ENCODE measurements around the gene AGO1. TPM values are rescaled to one million over a fixed set of nuclear protein-coding genes. Genes with fewer than 3 reads are reported as not detected.

Gene AGO1
- total and polyA plus RNA-seq, 2 of the 13 experiments (the other 11 are each of a cell fraction or from before 2014, with no cell fraction given), result 9.2 to 18.6 TPM

GRCh38 chr1:35887508-35887907 lies 4.5 kb downstream of the AGO1 start:
- CTCF ChIA-PET (ENCODE audit: low intra/inter-chr PET ratio, low total read pairs), result no interaction called here
- no peak for DNase-seq (ENCODE audit: low spot score)
- POLR2A ChIA-PET, result no interaction called here
- peaks cover 39% of the 10 kb centered on the region for H3K4me1 ChIP-seq (ENCODE audit: insufficient read depth, low read length)
- no peak for TF ChIP-seq ZNF343 (CRISPR knock-in tag; IDR thresholded peaks at IDR 0.05)
- intact Hi-C loops (cut with micrococcal nuclease; ENCODE audit: unreplicated experiment) (no loop called here), in situ Hi-C loops (cut with HindIII; ENCODE audit: extremely low pct_ligation_motif_present, low pct_unique_long_range_greater_than_20kb) (no loop called here)
- peaks cover 3 to 25% of the 10 kb centered on the region in 2 experiments; a peak in 4 of 5 replicates for H3K36me3 ChIP-seq (replicated peaks in 1 of 2; ENCODE audit: control insufficient read depth in 1 of 2, insufficient read depth in 2 of 2, low read length in 2 of 2)
- H3K4me2 ChIP-seq (ENCODE audit: low read depth, low read length), result no peak overlapping the region
- WGBS (ENCODE audit: low lambda C conversion rate), result 97% methylated on average over 2 of the region's 2 CpGs
- 0 out of 2 replicates have a peak, but pooled peaks cover 10% of the 10 kb centered on the region for H4K20me1 ChIP-seq (ENCODE audit: insufficient read depth, low read length)
- ATAC-seq, result no peak
- H3K27ac ChIP-seq (ENCODE audit: extremely low read length, insufficient read depth, low read length), result no peak overlapping the region
- H3K27me3 ChIP-seq (ENCODE audit: control insufficient read depth in 1 of 2, insufficient read depth in 2 of 2, low read length in 2 of 2), result no peaks in the 10 kb centered on the region; a peak in 1 of 5 replicates
- no TSS peak for BruUV-seq (replicated peaks)
- H2AFZ ChIP-seq (ENCODE audit: low read length), result no peak overlapping the region
- no peak overlapping the region for H3K4me3 ChIP-seq (replicated peaks in 1 of 3; ENCODE audit: insufficient read depth in 1 of 3, low read depth in 2 of 3, low read length in 3 of 3)
- FAIRE-seq, result no peak
- H3K9ac ChIP-seq (ENCODE audit: insufficient read depth, low read depth, low read length), result no peak overlapping the region
- peaks cover 11% of the 10 kb centered on the region for H3K79me2 ChIP-seq (ENCODE audit: insufficient read depth, low read length)
- H3K9me3 ChIP-seq (ENCODE audit: low read length), result no peaks in the 10 kb centered on the region

GRCh38 chr1:35888255-35888654 lies 5.2 kb downstream of the AGO1 start:
- no peak overlapping the region for H2AFZ ChIP-seq (ENCODE audit: low read length)
- FAIRE-seq (no peak), DNase-seq (ENCODE audit: low spot score) (no peak), ATAC-seq (no peak)
- H3K9ac ChIP-seq (ENCODE audit: insufficient read depth, low read depth, low read length), result no peak overlapping the region
- 97% methylated on average over 11 of the region's 11 CpGs for WGBS (ENCODE audit: low lambda C conversion rate)
- H3K4me1 ChIP-seq (ENCODE audit: insufficient read depth, low read length), result peaks cover 35% of the 10 kb centered on the region
- no peak overlapping the region for H3K27ac ChIP-seq (ENCODE audit: extremely low read length, insufficient read depth, low read length)
- H3K4me3 ChIP-seq (replicated peaks in 1 of 3; ENCODE audit: insufficient read depth in 1 of 3, low read depth in 2 of 3, low read length in 3 of 3), result no peak overlapping the region
- intact Hi-C loops (cut with micrococcal nuclease; ENCODE audit: unreplicated experiment), result no loop called here
- ChIA-PET POLR2A (no interaction called here), CTCF (ENCODE audit: low intra/inter-chr PET ratio, low total read pairs) (no interaction called here)
- in situ Hi-C loops (cut with HindIII; ENCODE audit: extremely low pct_ligation_motif_present, low pct_unique_long_range_greater_than_20kb), result no loop called here
- no peaks in the 10 kb centered on the region for H3K9me3 ChIP-seq (ENCODE audit: low read length)
- no peaks in the 10 kb centered on the region; a peak in 1 of 5 replicates for H3K27me3 ChIP-seq (ENCODE audit: control insufficient read depth in 1 of 2, insufficient read depth in 2 of 2, low read length in 2 of 2)
- H3K4me2 ChIP-seq (ENCODE audit: low read depth, low read length), result no peak overlapping the region
- BruUV-seq (replicated peaks), result no TSS peak
- peaks cover 11% of the 10 kb centered on the region for H3K79me2 ChIP-seq (ENCODE audit: insufficient read depth, low read length)
- H4K20me1 ChIP-seq (ENCODE audit: insufficient read depth, low read length), result 0 out of 2 replicates have a peak, but pooled peaks cover 10% of the 10 kb centered on the region
- peaks cover 8 to 32% of the 10 kb centered on the region in 2 experiments; a peak in 4 of 5 replicates for H3K36me3 ChIP-seq (replicated peaks in 1 of 2; ENCODE audit: control insufficient read depth in 1 of 2, insufficient read depth in 2 of 2, low read length in 2 of 2)
- TF ChIP-seq ATRX (CRISPR knock-in tag; IDR thresholded peaks at IDR 0.05; ENCODE audit: borderline replicate concordance) (no peak), NBN (conservative IDR thresholded peaks at IDR 0.05) (no peak), CREB1 (IDR thresholded peaks at IDR 0.05) (no peak), CREB1 (CRISPR knock-in tag; IDR thresholded peaks at IDR 0.05) (no peak), SP140L (CRISPR knock-in tag; IDR thresholded peaks at IDR 0.05; ENCODE audit: borderline replicate concordance) (no peak), RARA (CRISPR knock-in tag; IDR thresholded peaks at IDR 0.05) (no peak), ELF4 (CRISPR knock-in tag; IDR thresholded peaks at IDR 0.05; ENCODE audit: borderline replicate concordance) (no peak), RAD21 (CRISPR knock-in tag; IDR thresholded peaks at IDR 0.05) (no peak), HNRNPLL (IDR thresholded peaks at IDR 0.05; ENCODE audit: low read depth, low read length, poor library complexity, severe bottlenecking) (no peak)
- TF ChIP-seq, protein P1, sequence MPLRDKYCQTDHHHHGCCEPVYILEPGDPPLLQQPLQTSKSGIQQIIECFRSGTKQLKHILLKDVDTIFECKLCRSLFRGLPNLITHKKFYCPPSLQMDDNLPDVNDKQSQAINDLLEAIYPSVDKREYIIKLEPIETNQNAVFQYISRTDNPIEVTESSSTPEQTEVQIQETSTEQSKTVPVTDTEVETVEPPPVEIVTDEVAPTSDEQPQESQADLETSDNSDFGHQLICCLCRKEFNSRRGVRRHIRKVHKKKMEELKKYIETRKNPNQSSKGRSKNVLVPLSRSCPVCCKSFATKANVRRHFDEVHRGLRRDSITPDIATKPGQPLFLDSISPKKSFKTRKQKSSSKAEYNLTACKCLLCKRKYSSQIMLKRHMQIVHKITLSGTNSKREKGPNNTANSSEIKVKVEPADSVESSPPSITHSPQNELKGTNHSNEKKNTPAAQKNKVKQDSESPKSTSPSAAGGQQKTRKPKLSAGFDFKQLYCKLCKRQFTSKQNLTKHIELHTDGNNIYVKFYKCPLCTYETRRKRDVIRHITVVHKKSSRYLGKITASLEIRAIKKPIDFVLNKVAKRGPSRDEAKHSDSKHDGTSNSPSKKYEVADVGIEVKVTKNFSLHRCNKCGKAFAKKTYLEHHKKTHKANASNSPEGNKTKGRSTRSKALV (CRISPR knock-in tag; IDR thresholded peaks at IDR 0.05), result no peak
- TF ChIP-seq, protein P2, sequence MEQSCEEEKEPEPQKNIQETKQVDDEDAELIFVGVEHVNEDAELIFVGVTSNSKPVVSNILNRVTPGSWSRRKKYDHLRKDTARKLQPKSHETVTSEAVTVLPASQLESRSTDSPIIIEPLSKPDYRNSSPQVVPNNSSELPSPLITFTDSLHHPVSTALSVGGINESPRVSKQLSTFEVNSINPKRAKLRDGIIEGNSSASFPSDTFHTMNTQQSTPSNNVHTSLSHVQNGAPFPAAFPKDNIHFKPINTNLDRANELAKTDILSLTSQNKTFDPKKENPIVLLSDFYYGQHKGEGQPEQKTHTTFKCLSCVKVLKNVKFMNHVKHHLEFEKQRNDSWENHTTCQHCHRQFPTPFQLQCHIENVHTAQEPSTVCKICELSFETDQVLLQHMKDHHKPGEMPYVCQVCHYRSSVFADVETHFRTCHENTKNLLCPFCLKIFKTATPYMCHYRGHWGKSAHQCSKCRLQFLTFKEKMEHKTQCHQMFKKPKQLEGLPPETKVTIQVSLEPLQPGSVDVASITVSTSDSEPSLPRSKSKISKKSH (CRISPR knock-in tag; IDR thresholded peaks at IDR 0.05; ENCODE audit: borderline replicate concordance), result no peak
